PC-3 (cell line): ENCODE measurements around the gene RNF32. TPM values are rescaled to one million over a fixed set of nuclear protein-coding genes. Genes with fewer than 3 reads are reported as not detected.

ENCODE experiments used
- ATAC-seq: fragments of 200-7000 bp; cut with Tn5 transposase; 2 replicates; pipeline ENCODE4 v1.9.1; 2020; ENCODE audit warnings: mild to moderate bottlenecking, moderate library complexity
- BruUV-seq: library from RNA; stranded (reverse); fragments of 400-500 nt; replicated peaks from 2 replicates; lab custom pipeline; 2021; lab: Mats Ljungman, UMichigan
- CTCF ChIA-PET: fragments of 300-600 bp; sonication (Branson Sonifier 250); formaldehyde crosslinking; loops from one replicate; lab custom pipeline; 2022; ENCODE audit warnings: antibody characterized with exemption; lab: Charles Lee
- POLR2A ChIA-PET: fragments of 300-600 bp; sonication (Branson Sonifier 250); formaldehyde crosslinking; loops from one replicate; lab custom pipeline; 2022; ENCODE audit warnings: antibody characterized with exemption; ENCODE audit not compliant: unreplicated experiment; lab: Charles Lee
- DNase-seq: peaks from one replicate; pipeline ENCODE4 v3.0.0-alpha.2; 2015
- H2AFZ ChIP-seq: fragments of 300-600 bp; sonication (generic); 2 replicates; pipeline ENCODE4 v1.6.0; 2016; ENCODE audit warnings: antibody characterized with exemption, low read length
- H3F3A ChIP-seq: fragments of 300-600 bp; sonication (generic); one replicate; pipeline ENCODE4 v1.6.0; 2017; ENCODE audit warnings: antibody characterized with exemption, low read length, control low read depth, mild to moderate bottlenecking; ENCODE audit not compliant: unreplicated experiment
- H3K27ac ChIP-seq: fragments of 300-600 bp; sonication (generic); 2 replicates; pipeline ENCODE4 v1.5.1; 2016; ENCODE audit warnings: mild to moderate bottlenecking, low read length
- H3K27me3 ChIP-seq: fragments of 300-600 bp; sonication (generic); 2 replicates; pipeline ENCODE4 v1.6.1; 2016; ENCODE audit warnings: low read length, mixed read lengths
- H3K36me3 ChIP-seq: fragments of 300-600 bp; sonication (generic); 2 replicates; pipeline ENCODE4 v1.6.1; 2016; ENCODE audit warnings: low read depth, mixed run types, low read length, mixed read lengths
- H3K4me1 ChIP-seq: fragments of 300-600 bp; sonication (generic); 2 replicates; pipeline ENCODE4 v1.5.1; 2016; ENCODE audit warnings: low read length; ENCODE audit not compliant: insufficient read depth
- H3K4me2 ChIP-seq: fragments of 300-600 bp; sonication (generic); 2 replicates; pipeline ENCODE4 v1.6.0; 2016; ENCODE audit warnings: low read length
- H3K4me3 ChIP-seq: fragments of 300-600 bp; sonication (generic); 2 replicates; pipeline ENCODE4 v1.5.1; 2016; ENCODE audit warnings: mild to moderate bottlenecking, low read length, mixed read lengths
- H3K79me2 ChIP-seq: fragments of 300-600 bp; sonication (generic); 2 replicates; pipeline ENCODE4 v1.6.1; 2017; ENCODE audit warnings: low read length, mixed read lengths
- H3K9ac ChIP-seq: fragments of 300-600 bp; sonication (generic); 2 replicates; pipeline ENCODE4 v1.6.0; 2016; ENCODE audit warnings: mild to moderate bottlenecking, low read length
- H3K9me2 ChIP-seq: fragments of 300-600 bp; sonication (generic); replicated peaks from 2 replicates; pipeline ENCODE4 v1.6.1; 2016; ENCODE audit warnings: mixed run types, low read length, mixed read lengths
- H3K9me3 ChIP-seq: fragments of 300-600 bp; sonication (generic); 2 replicates; pipeline ENCODE4 v1.6.1; 2016; ENCODE audit warnings: low read length, mixed read lengths
- H4K20me1 ChIP-seq: fragments of 300-600 bp; sonication (generic); 2 replicates; pipeline ENCODE4 v1.6.1; 2016; ENCODE audit warnings: low read length, mixed read lengths
- EZH2 ChIP-seq: fragments of 300-600 bp; sonication (generic); IDR thresholded peaks from one replicate; pipeline ENCODE4 v1.6.1; 2017; ENCODE audit warnings: antibody characterized with exemption, mild to moderate bottlenecking, low read length; ENCODE audit not compliant: unreplicated experiment
- EZH2phosphoT487 ChIP-seq: fragments of 300-600 bp; sonication (generic); IDR thresholded peaks from 2 replicates; pipeline ENCODE4 v1.6.1; 2018; ENCODE audit warnings: mild to moderate bottlenecking, antibody characterized with exemption, low read length, borderline replicate concordance
- intact Hi-C: fragments of 100-400 bp; cut with micrococcal nuclease; formaldehyde crosslinking; loops from 2 replicates; pipeline ENCODE4 v1.9.0; 2023
- total RNA-seq: library from RNA; depleted of rRNA; stranded (reverse); fragments of >200 nt; gene quantifications from 2 replicates; pipeline ENCODE4 v1.2.3, GENCODE V29; 2014
- TF ChIP-seq, protein P1 (sequence below): fragments of 300-600 bp; sonication (generic); conservative IDR thresholded peaks from 2 replicates; pipeline ENCODE4 v1.5.1; 2017; ENCODE audit warnings: antibody characterized with exemption, low read depth, mild to moderate bottlenecking, low read length

Gene RNF32
- total RNA-seq, 1 experiment from 2014 or later: 1.7 TPM

DNA sequence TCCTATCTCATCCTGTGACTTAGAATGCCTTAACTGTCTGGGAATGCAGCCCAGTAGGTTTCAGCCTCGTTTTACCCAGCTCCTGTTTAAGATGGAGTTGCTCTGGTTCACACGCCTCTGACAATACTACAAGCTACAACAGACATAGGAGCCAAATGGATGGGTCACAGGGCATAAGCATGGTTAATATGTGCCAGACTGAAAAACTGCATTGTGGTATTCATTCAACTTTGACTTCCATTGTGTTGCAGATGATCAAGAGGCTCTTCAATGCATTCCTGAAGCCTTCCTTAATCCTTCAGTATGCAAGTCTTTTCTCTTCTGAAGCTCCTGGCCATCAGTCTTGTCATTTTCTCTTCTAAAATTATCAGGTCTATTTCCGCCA is 20.3 kb upstream of the RNF32 start:
- Histone ChIP-seq H3K27me3 (no peaks in the 10 kb centered on the region), H3K27ac (no peak overlapping the region), H3K4me1 (no peaks in the 10 kb centered on the region), H3K4me3 (no peak overlapping the region), H3F3A (no peaks in the 10 kb centered on the region), H4K20me1 (no peaks in the 10 kb centered on the region), H3K79me2 (no peaks in the 10 kb centered on the region), H3K9me2 (no peaks in the 10 kb centered on the region), H3K9me3 (no peaks in the 10 kb centered on the region), H3K36me3 (no peaks in the 10 kb centered on the region), H3K4me2 (no peak overlapping the region), H3K9ac (no peak overlapping the region), H2AFZ (no peak overlapping the region)
- intact Hi-C loops: no loop called here
- TF ChIP-seq EZH2phosphoT487 (no peak), EZH2 (no peak)
- TF ChIP-seq, protein P1, sequence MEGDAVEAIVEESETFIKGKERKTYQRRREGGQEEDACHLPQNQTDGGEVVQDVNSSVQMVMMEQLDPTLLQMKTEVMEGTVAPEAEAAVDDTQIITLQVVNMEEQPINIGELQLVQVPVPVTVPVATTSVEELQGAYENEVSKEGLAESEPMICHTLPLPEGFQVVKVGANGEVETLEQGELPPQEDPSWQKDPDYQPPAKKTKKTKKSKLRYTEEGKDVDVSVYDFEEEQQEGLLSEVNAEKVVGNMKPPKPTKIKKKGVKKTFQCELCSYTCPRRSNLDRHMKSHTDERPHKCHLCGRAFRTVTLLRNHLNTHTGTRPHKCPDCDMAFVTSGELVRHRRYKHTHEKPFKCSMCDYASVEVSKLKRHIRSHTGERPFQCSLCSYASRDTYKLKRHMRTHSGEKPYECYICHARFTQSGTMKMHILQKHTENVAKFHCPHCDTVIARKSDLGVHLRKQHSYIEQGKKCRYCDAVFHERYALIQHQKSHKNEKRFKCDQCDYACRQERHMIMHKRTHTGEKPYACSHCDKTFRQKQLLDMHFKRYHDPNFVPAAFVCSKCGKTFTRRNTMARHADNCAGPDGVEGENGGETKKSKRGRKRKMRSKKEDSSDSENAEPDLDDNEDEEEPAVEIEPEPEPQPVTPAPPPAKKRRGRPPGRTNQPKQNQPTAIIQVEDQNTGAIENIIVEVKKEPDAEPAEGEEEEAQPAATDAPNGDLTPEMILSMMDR: no peak
- no TSS peak for BruUV-seq
- CTCF ChIA-PET: no interaction called here
- no peak for DNase-seq
- no peak for ATAC-seq
- POLR2A ChIA-PET: no interaction called here

DNA sequence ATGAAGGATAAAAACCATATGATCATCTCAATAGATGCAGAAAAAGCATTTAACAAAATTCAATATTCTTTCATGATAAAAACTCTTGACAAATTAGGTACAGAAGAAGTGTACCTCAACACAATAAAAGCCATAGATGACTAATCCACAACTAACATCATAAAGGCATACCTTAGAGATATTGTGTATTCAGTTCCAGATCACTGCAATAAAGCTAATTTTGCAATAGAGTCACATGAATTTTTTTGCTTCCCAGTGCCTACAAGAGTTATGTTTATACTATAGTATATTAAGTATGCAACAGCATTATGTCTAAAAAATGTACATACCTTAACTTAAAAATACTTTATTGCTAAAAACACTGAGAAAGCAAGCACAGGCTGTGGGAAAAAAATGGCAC is 18.9 kb upstream of the RNF32 start:
- Histone ChIP-seq H3K4me1 (no peaks in the 10 kb centered on the region), H3K36me3 (no peaks in the 10 kb centered on the region), H4K20me1 (no peaks in the 10 kb centered on the region), H3K4me2 (no peak overlapping the region), H3K4me3 (no peak overlapping the region), H3F3A (no peaks in the 10 kb centered on the region), H3K27ac (no peak overlapping the region), H3K9me2 (no peaks in the 10 kb centered on the region), H3K9me3 (no peaks in the 10 kb centered on the region), H3K27me3 (no peaks in the 10 kb centered on the region), H3K79me2 (no peaks in the 10 kb centered on the region), H2AFZ (no peak overlapping the region), H3K9ac (no peak overlapping the region)
- DNase-seq: peak; percentile 25
- ChIA-PET CTCF (no interaction called here), POLR2A (no interaction called here)
- TF ChIP-seq EZH2 (no peak), EZH2phosphoT487 (no peak)
- TF ChIP-seq, protein P1: no peak
- no TSS peak for BruUV-seq
- intact Hi-C loops: no loop called here
- ATAC-seq: peak; percentile 84

DNA sequence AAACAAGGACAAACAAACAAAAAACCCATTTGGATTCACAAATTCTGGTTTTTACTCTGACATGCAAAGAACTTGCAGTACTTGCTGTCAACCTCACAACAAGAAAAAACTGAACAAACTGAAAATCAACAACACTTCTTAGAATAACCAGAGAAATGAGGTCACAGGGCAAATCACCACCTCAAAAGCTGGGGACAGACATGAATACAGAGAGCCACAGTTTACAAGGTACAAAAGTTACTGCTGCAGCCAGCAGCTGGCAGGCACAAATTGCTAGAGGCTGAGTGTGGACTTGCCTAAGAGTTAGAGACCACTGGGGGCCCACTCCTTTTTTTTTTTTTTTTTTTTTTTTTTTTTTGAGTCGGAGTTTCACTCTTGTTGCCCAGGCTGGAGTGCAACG is 15.0 kb upstream of the RNF32 start:
- no TSS peak for BruUV-seq
- no peak overlapping the region for H3K9ac ChIP-seq
- H3K4me1 ChIP-seq: no peaks in the 10 kb centered on the region
- H3K9me2 ChIP-seq: no peaks in the 10 kb centered on the region
- H3K27ac ChIP-seq: no peak overlapping the region
- no peak for ATAC-seq
- ChIA-PET CTCF (no interaction called here), POLR2A (no interaction called here)
- no peak overlapping the region for H2AFZ ChIP-seq
- no peak overlapping the region for H3K4me3 ChIP-seq
- H3K9me3 ChIP-seq: 0 out of 2 replicates have a peak, but pooled peaks cover 7% of the 10 kb centered on the region
- H3F3A ChIP-seq: no peaks in the 10 kb centered on the region
- TF ChIP-seq, protein P1: no peak
- TF ChIP-seq EZH2 (no peak), EZH2phosphoT487 (no peak)
- H3K79me2 ChIP-seq: no peaks in the 10 kb centered on the region
- intact Hi-C loops: no loop called here
- no peak for DNase-seq
- H3K36me3 ChIP-seq: no peaks in the 10 kb centered on the region
- H3K4me2 ChIP-seq: no peak overlapping the region
- no peaks in the 10 kb centered on the region for H4K20me1 ChIP-seq
- H3K27me3 ChIP-seq: no peaks in the 10 kb centered on the region
